HEK293 (cell line): ENCODE measurements around the gene CYP2B6.

ENCODE experiments used
- CTCF ChIP-seq: fragments of 450-650 bp; formaldehyde crosslinking; IDR thresholded peaks from 2 replicates; pipeline ENCODE4 v1.5.1; 2016; ENCODE audit warnings: missing biosample characterization, missing genetic modification characterization
- HOXA7 ChIP-seq: sonication (generic); formaldehyde crosslinking; IDR thresholded peaks from 2 replicates; pipeline ENCODE4 v1.8.1; 2022; ENCODE audit warnings: missing genetic modification reagents, borderline replicate concordance
- TRIM28 ChIP-seq: IDR thresholded peaks from 2 replicates; pipeline ENCODE4 v1.6.1; 2011; ENCODE audit warnings: low read length, control low read depth, borderline replicate concordance
- YY1 ChIP-seq: fragments of 450-650 bp; formaldehyde crosslinking; IDR thresholded peaks from 2 replicates; pipeline ENCODE4 v1.5.1; 2018; ENCODE audit warnings: missing biosample characterization, missing genetic modification characterization
- ZBTB7A ChIP-seq: fragments of 450-650 bp; formaldehyde crosslinking; IDR thresholded peaks from 2 replicates; pipeline ENCODE4 v1.5.1; 2016; ENCODE audit warnings: low read depth, missing biosample characterization, missing genetic modification characterization
- ZEB2 ChIP-seq: fragments of 450-650 bp; formaldehyde crosslinking; IDR thresholded peaks from 2 replicates; pipeline ENCODE4 v1.5.1; 2016; ENCODE audit warnings: missing biosample characterization, missing genetic modification characterization
- ZNF121 ChIP-seq: fragments of 450-650 bp; formaldehyde crosslinking; IDR thresholded peaks from 2 replicates; pipeline ENCODE4 v1.5.1; 2016; ENCODE audit warnings: missing biosample characterization, missing genetic modification characterization
- ZNF645 ChIP-seq: fragments of 450-650 bp; formaldehyde crosslinking; IDR thresholded peaks from 2 replicates; pipeline ENCODE4; 2016; ENCODE audit warnings: missing biosample characterization, missing genetic modification characterization
- ZNF830 ChIP-seq: fragments of 450-650 bp; IDR thresholded peaks from 2 replicates; pipeline ENCODE4 v1.5.0; 2018; ENCODE audit warnings: missing biosample characterization, missing genetic modification characterization, low read depth, mild to moderate bottlenecking, moderate library complexity
- TF ChIP-seq, protein P1 (sequence below): fragments of 450-650 bp; formaldehyde crosslinking; IDR thresholded peaks from 2 replicates; pipeline ENCODE4 v1.5.1; 2016; ENCODE audit warnings: missing biosample characterization, missing genetic modification characterization

DNA sequence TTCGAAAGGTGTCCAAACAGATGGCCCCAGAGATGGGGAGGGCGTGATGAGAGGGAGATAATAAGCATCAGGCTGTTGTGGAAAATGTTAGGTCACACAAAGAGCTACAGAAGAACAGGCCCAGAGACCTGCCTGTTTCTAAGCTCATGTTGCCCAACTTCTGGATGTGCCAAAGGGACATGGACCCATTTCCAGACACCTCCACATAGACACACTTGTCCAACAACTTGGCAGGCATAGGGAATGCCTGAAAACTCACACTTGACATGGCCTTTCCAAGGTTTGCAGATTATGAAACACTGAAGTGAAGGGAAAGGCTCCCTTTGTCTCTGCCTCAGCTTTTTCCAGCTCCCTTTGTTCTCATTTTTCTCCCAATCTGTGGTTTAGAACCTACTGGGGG is 43.5 kb upstream of the CYP2B6 start:
- no peak for TF ChIP-seq YY1
- TF ChIP-seq TRIM28: no peak
- no peak for TF ChIP-seq HOXA7 (CRISPR knock-in tag)
- no peak for TF ChIP-seq ZNF121 (tag by site-specific recombination)
- TF ChIP-seq ZBTB7A (tag by site-specific recombination): no peak
- TF ChIP-seq CTCF (tag by site-specific recombination): no peak
- no peak for TF ChIP-seq ZNF830
- TF ChIP-seq, protein P1, sequence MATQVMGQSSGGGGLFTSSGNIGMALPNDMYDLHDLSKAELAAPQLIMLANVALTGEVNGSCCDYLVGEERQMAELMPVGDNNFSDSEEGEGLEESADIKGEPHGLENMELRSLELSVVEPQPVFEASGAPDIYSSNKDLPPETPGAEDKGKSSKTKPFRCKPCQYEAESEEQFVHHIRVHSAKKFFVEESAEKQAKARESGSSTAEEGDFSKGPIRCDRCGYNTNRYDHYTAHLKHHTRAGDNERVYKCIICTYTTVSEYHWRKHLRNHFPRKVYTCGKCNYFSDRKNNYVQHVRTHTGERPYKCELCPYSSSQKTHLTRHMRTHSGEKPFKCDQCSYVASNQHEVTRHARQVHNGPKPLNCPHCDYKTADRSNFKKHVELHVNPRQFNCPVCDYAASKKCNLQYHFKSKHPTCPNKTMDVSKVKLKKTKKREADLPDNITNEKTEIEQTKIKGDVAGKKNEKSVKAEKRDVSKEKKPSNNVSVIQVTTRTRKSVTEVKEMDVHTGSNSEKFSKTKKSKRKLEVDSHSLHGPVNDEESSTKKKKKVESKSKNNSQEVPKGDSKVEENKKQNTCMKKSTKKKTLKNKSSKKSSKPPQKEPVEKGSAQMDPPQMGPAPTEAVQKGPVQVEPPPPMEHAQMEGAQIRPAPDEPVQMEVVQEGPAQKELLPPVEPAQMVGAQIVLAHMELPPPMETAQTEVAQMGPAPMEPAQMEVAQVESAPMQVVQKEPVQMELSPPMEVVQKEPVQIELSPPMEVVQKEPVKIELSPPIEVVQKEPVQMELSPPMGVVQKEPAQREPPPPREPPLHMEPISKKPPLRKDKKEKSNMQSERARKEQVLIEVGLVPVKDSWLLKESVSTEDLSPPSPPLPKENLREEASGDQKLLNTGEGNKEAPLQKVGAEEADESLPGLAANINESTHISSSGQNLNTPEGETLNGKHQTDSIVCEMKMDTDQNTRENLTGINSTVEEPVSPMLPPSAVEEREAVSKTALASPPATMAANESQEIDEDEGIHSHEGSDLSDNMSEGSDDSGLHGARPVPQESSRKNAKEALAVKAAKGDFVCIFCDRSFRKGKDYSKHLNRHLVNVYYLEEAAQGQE (tag by site-specific recombination): no peak
- no peak for TF ChIP-seq ZNF645 (tag by site-specific recombination)
- TF ChIP-seq ZEB2: no peak
